ENCODE data around the gene MRPL46. TPM values are rescaled to one million over a fixed set of nuclear protein-coding genes. Genes with fewer than 3 reads are reported as not detected.

The MRPL46 gene
- total RNA-seq, 2 donors from 2014 or later = 16.2 to 16.4 TPM

Other genes with a start within 250 kb of the MRPL46 start
- gene NTRK3, start 210.6 kb downstream of the MRPL46 start, total RNA-seq = 10 to 100 TPM; 34.3 to 94.1 TPM
- 10 to 100 TPM; 24.2 to 32.9 TPM for gene MRPS11, start 320 bp upstream of the MRPL46 start, total RNA-seq
- gene DET1, start 79.3 kb upstream of the MRPL46 start, total RNA-seq = 1 to 10 TPM; 3.1 to 6.4 TPM
- 10 to 100 TPM; 12.2 to 24.3 TPM for gene AEN, start 154.0 kb upstream of the MRPL46 start, total RNA-seq
- 1 to 10 TPM; 6.9 to 7.4 TPM for gene ISG20, start 171.6 kb upstream of the MRPL46 start, total RNA-seq

Data from posterior vena cava (tissue), 2 donors.